ENCODE results near the gene SKAP2.

The SKAP2 gene

GRCh38 chr7:26673858-26674257, 190.5 kb downstream of the SKAP2 start:
- H3K27me3 ChIP-seq (ENCODE audit: control insufficient read depth in 3 of 3, insufficient read depth in 3 of 3, low read depth in 1 of 3, low read length in 3 of 3): peaks cover 0 to 10% (median 0%) of the 10 kb centered on the region in 3 experiments
- no peak overlapping the region for H4K91ac ChIP-seq (ENCODE audit: low read depth, low read length, poor library complexity)
- H2BK120ac ChIP-seq (ENCODE audit: low read depth, low read length): no peak overlapping the region
- H3K4ac ChIP-seq (ENCODE audit: low read length): no peak overlapping the region
- no peak overlapping the region for H2AFZ ChIP-seq (ENCODE audit: low read length)
- no peak overlapping the region for H2BK12ac ChIP-seq (ENCODE audit: low read length)
- H3K14ac ChIP-seq (ENCODE audit: low read length): no peak overlapping the region
- H3K18ac ChIP-seq (ENCODE audit: low read length): no peak overlapping the region
- H3K9me3 ChIP-seq (replicated peaks in 1 of 2; ENCODE audit: control insufficient read depth in 2 of 2, insufficient read depth in 1 of 2, low read depth in 1 of 2, low read length in 2 of 2): no peaks in the 10 kb centered on the region
- no peak overlapping the region for H3K9ac ChIP-seq (ENCODE audit: low read depth, low read length, poor library complexity)
- no peaks in the 10 kb centered on the region for H3K79me1 ChIP-seq (ENCODE audit: low read depth, low read length)
- H2BK5ac ChIP-seq (ENCODE audit: low read length): no peak overlapping the region
- H2BK15ac ChIP-seq (ENCODE audit: low read length): no peak overlapping the region
- no peak for DNase-seq (ENCODE audit: low spot score)
- no peak overlapping the region for H3K23ac ChIP-seq (ENCODE audit: low read depth, low read length, poor library complexity)
- no peak overlapping the region for H4K8ac ChIP-seq (ENCODE audit: low read depth, low read length)
- no peaks in the 10 kb centered on the region for H3K36me3 ChIP-seq (replicated peaks in 1 of 2; ENCODE audit: control insufficient read depth in 2 of 2, insufficient read depth in 2 of 2, low read length in 2 of 2)
- no peaks in the 10 kb centered on the region for H3K4me1 ChIP-seq (ENCODE audit: control insufficient read depth in 2 of 2, insufficient read depth in 1 of 2, low read depth in 1 of 2, low read length in 2 of 2)
- H3K4me2 ChIP-seq (ENCODE audit: insufficient read depth, low read length, poor library complexity, severe bottlenecking): no peak overlapping the region
- no peak overlapping the region for H3K4me3 ChIP-seq (ENCODE audit: low read length in 2 of 2)
- no peak overlapping the region for H3K27ac ChIP-seq (replicated peaks; ENCODE audit: low read length)
- H2AK5ac ChIP-seq (ENCODE audit: low read depth, low read length): no peak overlapping the region
- no CpG with 5 or more reads among the region's 4 CpGs for WGBS, 2 donors (ENCODE audit: extremely low coverage in 2 of 2, insufficient read length in 2 of 2, insufficient replicate concordance in 1 of 2)

- H3K9me3 ChIP-seq (replicated peaks in 1 of 2; ENCODE audit: control insufficient read depth in 2 of 2, insufficient read depth in 1 of 2, low read depth in 1 of 2, low read length in 2 of 2): no peaks in the 10 kb centered on the region
- no peak overlapping the region for H3K23ac ChIP-seq (ENCODE audit: low read depth, low read length, poor library complexity)
- no peaks in the 10 kb centered on the region for H3K4me1 ChIP-seq (ENCODE audit: control insufficient read depth in 2 of 2, insufficient read depth in 1 of 2, low read depth in 1 of 2, low read length in 2 of 2)
- H3K9ac ChIP-seq (ENCODE audit: low read depth, low read length, poor library complexity): no peak overlapping the region
- H3K36me3 ChIP-seq (replicated peaks in 1 of 2; ENCODE audit: control insufficient read depth in 2 of 2, insufficient read depth in 2 of 2, low read length in 2 of 2): no peaks in the 10 kb centered on the region
- H3K4me3 ChIP-seq (ENCODE audit: low read length in 2 of 2): no peak overlapping the region
- H2BK120ac ChIP-seq (ENCODE audit: low read depth, low read length): no peak overlapping the region
- no peak overlapping the region for H2AFZ ChIP-seq (ENCODE audit: low read length)
- peaks cover 0 to 10% (median 0%) of the 10 kb centered on the region in 3 experiments for H3K27me3 ChIP-seq (ENCODE audit: control insufficient read depth in 3 of 3, insufficient read depth in 3 of 3, low read depth in 1 of 3, low read length in 3 of 3)
- H3K79me1 ChIP-seq (ENCODE audit: low read depth, low read length): no peaks in the 10 kb centered on the region
- no peak overlapping the region for H2BK5ac ChIP-seq (ENCODE audit: low read length)
- no peak overlapping the region for H4K91ac ChIP-seq (ENCODE audit: low read depth, low read length, poor library complexity)
- H3K4ac ChIP-seq (ENCODE audit: low read length): no peak overlapping the region
- no peak overlapping the region for H2BK12ac ChIP-seq (ENCODE audit: low read length)
- DNase-seq (ENCODE audit: low spot score): no peak
- no peak overlapping the region for H3K4me2 ChIP-seq (ENCODE audit: insufficient read depth, low read length, poor library complexity, severe bottlenecking)
- H2BK15ac ChIP-seq (ENCODE audit: low read length): no peak overlapping the region
- no peak overlapping the region for H3K27ac ChIP-seq (replicated peaks; ENCODE audit: low read length)
- no peak overlapping the region for H2AK5ac ChIP-seq (ENCODE audit: low read depth, low read length)
- no peak overlapping the region for H3K18ac ChIP-seq (ENCODE audit: low read length)
- no CpG with 5 or more reads among the region's 2 CpGs for WGBS, 2 donors (ENCODE audit: extremely low coverage in 2 of 2, insufficient read length in 2 of 2, insufficient replicate concordance in 1 of 2)
- H3K14ac ChIP-seq (ENCODE audit: low read length): no peak overlapping the region
- no peak overlapping the region for H4K8ac ChIP-seq (ENCODE audit: low read depth, low read length)
Measured at GRCh38 chr7:26673271-26673670, 191.1 kb downstream of the SKAP2 start.

GRCh38 chr7:26670841-26671240, 193.5 kb downstream of the SKAP2 start:
- Histone ChIP-seq H4K8ac (ENCODE audit: low read depth, low read length) (no peak overlapping the region), H3K9me3 (replicated peaks in 1 of 2; ENCODE audit: control insufficient read depth in 2 of 2, insufficient read depth in 1 of 2, low read depth in 1 of 2, low read length in 2 of 2) (no peaks in the 10 kb centered on the region), H3K4me1 (ENCODE audit: control insufficient read depth in 2 of 2, insufficient read depth in 1 of 2, low read depth in 1 of 2, low read length in 2 of 2) (peaks cover 0 to 2% of the 10 kb centered on the region in 2 donors), H3K9ac (ENCODE audit: low read depth, low read length, poor library complexity) (no peak overlapping the region), H3K27me3 (ENCODE audit: control insufficient read depth in 3 of 3, insufficient read depth in 3 of 3, low read depth in 1 of 3, low read length in 3 of 3) (peaks cover 0 to 10% (median 0%) of the 10 kb centered on the region in 3 experiments), H3K4me2 (ENCODE audit: insufficient read depth, low read length, poor library complexity, severe bottlenecking) (no peak overlapping the region), H2BK12ac (ENCODE audit: low read length) (no peak overlapping the region), H3K36me3 (replicated peaks in 1 of 2; ENCODE audit: control insufficient read depth in 2 of 2, insufficient read depth in 2 of 2, low read length in 2 of 2) (no peaks in the 10 kb centered on the region), H2AK5ac (ENCODE audit: low read depth, low read length) (no peak overlapping the region), H3K27ac (replicated peaks; ENCODE audit: low read length) (no peak overlapping the region), H2BK5ac (ENCODE audit: low read length) (no peak overlapping the region), H3K14ac (ENCODE audit: low read length) (no peak overlapping the region), H2BK120ac (ENCODE audit: low read depth, low read length) (no peak overlapping the region), H3K23ac (ENCODE audit: low read depth, low read length, poor library complexity) (no peak overlapping the region), H3K79me1 (ENCODE audit: low read depth, low read length) (no peaks in the 10 kb centered on the region), H3K4me3 (ENCODE audit: low read length in 2 of 2) (no peak overlapping the region), H3K18ac (ENCODE audit: low read length) (no peak overlapping the region), H2AFZ (ENCODE audit: low read length) (no peak overlapping the region), H3K4ac (ENCODE audit: low read length) (no peak overlapping the region), H4K91ac (ENCODE audit: low read depth, low read length, poor library complexity) (no peak overlapping the region), H2BK15ac (ENCODE audit: low read length) (no peak overlapping the region)
- WGBS, 2 donors (ENCODE audit: extremely low coverage in 2 of 2, insufficient read length in 2 of 2, insufficient replicate concordance in 1 of 2): no CpG with 5 or more reads among the region's 2 CpGs
- DNase-seq (ENCODE audit: low spot score): no peak

GRCh38 chr7:26670290-26670689, 194.1 kb downstream of the SKAP2 start:
- Histone ChIP-seq H3K79me1 (ENCODE audit: low read depth, low read length) (no peaks in the 10 kb centered on the region), H2AFZ (ENCODE audit: low read length) (no peak overlapping the region), H4K91ac (ENCODE audit: low read depth, low read length, poor library complexity) (no peak overlapping the region), H2AK5ac (ENCODE audit: low read depth, low read length) (no peak overlapping the region), H3K4ac (ENCODE audit: low read length) (no peak overlapping the region), H3K27ac (replicated peaks; ENCODE audit: low read length) (no peak overlapping the region), H3K9ac (ENCODE audit: low read depth, low read length, poor library complexity) (no peak overlapping the region), H3K4me1 (ENCODE audit: control insufficient read depth in 2 of 2, insufficient read depth in 1 of 2, low read depth in 1 of 2, low read length in 2 of 2) (peaks cover 0 to 2% of the 10 kb centered on the region in 2 donors), H2BK5ac (ENCODE audit: low read length) (no peak overlapping the region), H3K14ac (ENCODE audit: low read length) (no peak overlapping the region), H3K4me2 (ENCODE audit: insufficient read depth, low read length, poor library complexity, severe bottlenecking) (no peak overlapping the region), H3K36me3 (replicated peaks in 1 of 2; ENCODE audit: control insufficient read depth in 2 of 2, insufficient read depth in 2 of 2, low read length in 2 of 2) (no peaks in the 10 kb centered on the region), H2BK12ac (ENCODE audit: low read length) (no peak overlapping the region), H3K18ac (ENCODE audit: low read length) (no peak overlapping the region), H4K8ac (ENCODE audit: low read depth, low read length) (no peak overlapping the region), H3K9me3 (replicated peaks in 1 of 2; ENCODE audit: control insufficient read depth in 2 of 2, insufficient read depth in 1 of 2, low read depth in 1 of 2, low read length in 2 of 2) (no peaks in the 10 kb centered on the region), H3K4me3 (ENCODE audit: low read length in 2 of 2) (no peak overlapping the region), H3K23ac (ENCODE audit: low read depth, low read length, poor library complexity) (no peak overlapping the region), H2BK120ac (ENCODE audit: low read depth, low read length) (no peak overlapping the region), H2BK15ac (ENCODE audit: low read length) (no peak overlapping the region), H3K27me3 (ENCODE audit: control insufficient read depth in 3 of 3, insufficient read depth in 3 of 3, low read depth in 1 of 3, low read length in 3 of 3) (peaks cover 0 to 10% (median 0%) of the 10 kb centered on the region in 3 experiments)
- DNase-seq (ENCODE audit: low spot score): no peak
- WGBS, 2 donors (ENCODE audit: extremely low coverage in 2 of 2, insufficient read length in 2 of 2, insufficient replicate concordance in 1 of 2): no CpG with 5 or more reads among the region's 2 CpGs

All from neuronal stem cell (in vitro differentiated cells).